Panc1 (cell line): ENCODE data around the gene LMO3. TPM values are rescaled to one million over a fixed set of nuclear protein-coding genes. Genes with fewer than 3 reads are reported as not detected.

Experiments used
- ATAC-seq: fragments of 200-7000 bp; cut with Tn5 transposase; 2 replicates; pipeline ENCODE4 v1.9.1; 2020; ENCODE audit warnings: mild to moderate bottlenecking, moderate library complexity
- BruUV-seq: library from RNA; stranded (reverse); fragments of 400-500 nt; replicated peaks from 2 replicates; lab custom pipeline; 2021; lab: Mats Ljungman, UMichigan
- CTCF ChIA-PET: fragments of 300-600 bp; sonication (Branson Sonifier 250); formaldehyde crosslinking; loops from one replicate; lab custom pipeline; 2022; ENCODE audit warnings: antibody characterized with exemption; lab: Charles Lee
- POLR2A ChIA-PET: fragments of 300-600 bp; sonication (Branson Sonifier 250); formaldehyde crosslinking; loops from one replicate; lab custom pipeline; 2022; ENCODE audit warnings: antibody characterized with exemption; lab: Charles Lee
- DNase-seq: peaks from one replicate; pipeline ENCODE4 v3.0.0-alpha.2; 2010; ENCODE audit warnings: low read depth, low spot score
- H3K27ac ChIP-seq: 2 replicates; pipeline ENCODE4 v1.5.1; 2011; ENCODE audit warnings: mild to moderate bottlenecking, low read length, inconsistent platforms
- H3K27me3 ChIP-seq: fragments of 200-500 bp; sonication (Bioruptor generic); 2 replicates; pipeline ENCODE4 v1.6.0; 2014; ENCODE audit warnings: low read length, inconsistent platforms; ENCODE audit not compliant: control insufficient read depth, insufficient read depth
- H3K36me3 ChIP-seq: fragments of 200-500 bp; sonication (Bioruptor generic); 2 replicates; pipeline ENCODE4 v1.5.1; 2014; ENCODE audit warnings: inconsistent platforms, mild to moderate bottlenecking, low read length, moderate library complexity; ENCODE audit not compliant: control insufficient read depth, insufficient read depth
- H3K4me1 ChIP-seq: 2 replicates; pipeline ENCODE4 v1.5.1; 2011; ENCODE audit warnings: inconsistent platforms, mild to moderate bottlenecking, low read length, moderate library complexity; ENCODE audit not compliant: control insufficient read depth, insufficient read depth
- H3K4me3 ChIP-seq, 2 experiments: 2 replicates each; pipeline ENCODE4 v1.5.1; 2011 to 2012; ENCODE audit warnings: low read depth in 2 of 2, low read length in 2 of 2, mild to moderate bottlenecking in 2 of 2, inconsistent platforms in 1 of 2, moderate library complexity in 1 of 2
- H3K9me3 ChIP-seq: fragments of 200-500 bp; sonication (Bioruptor generic); 2 replicates; pipeline ENCODE4 v1.5.1; 2014; ENCODE audit warnings: low read depth, mild to moderate bottlenecking, inconsistent platforms, low read length, moderate library complexity; ENCODE audit not compliant: control insufficient read depth, insufficient read depth
- POLR2AphosphoS5 ChIP-seq: IDR thresholded peaks from 2 replicates; pipeline ENCODE4 v1.6.1; 2012; ENCODE audit warnings: mild to moderate bottlenecking, low read depth, low read length, moderate library complexity
- REST ChIP-seq, 2 experiments: IDR thresholded peaks; 2 replicates each; pipeline ENCODE4 v1.6.1; 2011 to 2012; ENCODE audit warnings: low read depth in 2 of 2, control low read depth in 1 of 2, low read length in 1 of 2, mild to moderate bottlenecking in 1 of 2, moderate library complexity in 1 of 2; ENCODE audit not compliant: insufficient read depth in 1 of 2
- SIN3A ChIP-seq: IDR thresholded peaks from 2 replicates; pipeline ENCODE4 v1.6.1; 2012; ENCODE audit warnings: low read depth, mild to moderate bottlenecking, low read length, moderate library complexity, borderline replicate concordance; ENCODE audit not compliant: insufficient read depth
- TCF7L2 ChIP-seq: IDR thresholded peaks from 2 replicates; pipeline ENCODE4 v1.6.1; 2011; ENCODE audit warnings: mild to moderate bottlenecking, low read depth, low read length, inconsistent platforms
- in situ Hi-C: cut with HindIII; loops from 2 replicates; pipeline ENCODE4 v1.10.0; 2016; ENCODE audit warnings: low sequenced_read_pairs, low pct_unique_long_range_greater_than_20kb
- intact Hi-C: fragments of 100-400 bp; cut with micrococcal nuclease; formaldehyde crosslinking; loops from one replicate; pipeline ENCODE4 v1.10.0; 2022; ENCODE audit not compliant: unreplicated experiment
- total RNA-seq: library from RNA; stranded (reverse); gene quantifications from one replicate; pipeline ENCODE4 v1.2.1, GENCODE V29; 2021; ENCODE audit not compliant: unreplicated experiment
- TF ChIP-seq, protein P1 (sequence below): fragments of 450-650 bp; IDR thresholded peaks from 2 replicates; pipeline ENCODE4 v1.5.1; 2017; ENCODE audit warnings: mild to moderate bottlenecking

Gene LMO3
- total RNA-seq, 1 experiment from 2014 or later: 0.51 TPM

- no peak for ATAC-seq
- BruUV-seq: no TSS peak
- in situ Hi-C loops: no loop called here
These were observed 79.3 kb downstream of the LMO3 start for GRCh38 chr12:16526693-16527092.

GRCh38 chr12:16524378-16524777, 81.6 kb downstream of the LMO3 start:
- CTCF ChIA-PET: no interaction called here
- in situ Hi-C loops (no loop called here), intact Hi-C loops (no loop called here)
- ATAC-seq: no peak
- Histone ChIP-seq H3K4me1 (no peaks in the 10 kb centered on the region), H3K27ac (no peak overlapping the region), H3K9me3 (no peaks in the 10 kb centered on the region), H3K4me3 (no peak overlapping the region), H3K36me3 (no peaks in the 10 kb centered on the region), H3K27me3 (no peaks in the 10 kb centered on the region)
- DNase-seq: no peak
- TF ChIP-seq POLR2AphosphoS5 (no peak), TCF7L2 (no peak), REST (IDR thresholded peaks at IDR 0.05; ENCODE audit: insufficient read depth in 1 of 2, low read depth in 2 of 2, low read length in 1 of 2) (no peak), SIN3A (no peak)
- TF ChIP-seq, protein P1, sequence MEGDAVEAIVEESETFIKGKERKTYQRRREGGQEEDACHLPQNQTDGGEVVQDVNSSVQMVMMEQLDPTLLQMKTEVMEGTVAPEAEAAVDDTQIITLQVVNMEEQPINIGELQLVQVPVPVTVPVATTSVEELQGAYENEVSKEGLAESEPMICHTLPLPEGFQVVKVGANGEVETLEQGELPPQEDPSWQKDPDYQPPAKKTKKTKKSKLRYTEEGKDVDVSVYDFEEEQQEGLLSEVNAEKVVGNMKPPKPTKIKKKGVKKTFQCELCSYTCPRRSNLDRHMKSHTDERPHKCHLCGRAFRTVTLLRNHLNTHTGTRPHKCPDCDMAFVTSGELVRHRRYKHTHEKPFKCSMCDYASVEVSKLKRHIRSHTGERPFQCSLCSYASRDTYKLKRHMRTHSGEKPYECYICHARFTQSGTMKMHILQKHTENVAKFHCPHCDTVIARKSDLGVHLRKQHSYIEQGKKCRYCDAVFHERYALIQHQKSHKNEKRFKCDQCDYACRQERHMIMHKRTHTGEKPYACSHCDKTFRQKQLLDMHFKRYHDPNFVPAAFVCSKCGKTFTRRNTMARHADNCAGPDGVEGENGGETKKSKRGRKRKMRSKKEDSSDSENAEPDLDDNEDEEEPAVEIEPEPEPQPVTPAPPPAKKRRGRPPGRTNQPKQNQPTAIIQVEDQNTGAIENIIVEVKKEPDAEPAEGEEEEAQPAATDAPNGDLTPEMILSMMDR: no peak
- BruUV-seq: no TSS peak
- POLR2A ChIA-PET: no interaction called here

More at GRCh38 chr12:16526693-16527092, 79.3 kb downstream of the LMO3 start:
- intact Hi-C loops: no loop called here
- Histone ChIP-seq H3K36me3 (no peaks in the 10 kb centered on the region), H3K27me3 (no peaks in the 10 kb centered on the region), H3K4me1 (no peaks in the 10 kb centered on the region), H3K9me3 (no peaks in the 10 kb centered on the region), H3K27ac (no peak overlapping the region), H3K4me3 (no peak overlapping the region)
- ChIA-PET CTCF (no interaction called here), POLR2A (no interaction called here)
- TF ChIP-seq POLR2AphosphoS5 (no peak), REST (IDR thresholded peaks at IDR 0.05; ENCODE audit: insufficient read depth in 1 of 2, low read depth in 2 of 2, low read length in 1 of 2) (no peak), SIN3A (no peak), TCF7L2 (no peak)
- TF ChIP-seq, protein P1: no peak
- no peak for DNase-seq
